HCT116 (cell line): ENCODE data around the gene ACSF2. TPM values are rescaled to one million over a fixed set of nuclear protein-coding genes. Genes with fewer than 3 reads are reported as not detected.

Experiments
- ATAC-seq: fragments of 200-7000 bp; cut with Tn5 transposase; 2 replicates; pipeline ENCODE4 v1.9.1; 2020; ENCODE audit warnings: mild to moderate bottlenecking, moderate library complexity
- BruUV-seq: library from RNA; stranded (reverse); fragments of 400-500 nt; replicated peaks from 2 replicates; lab custom pipeline; 2021; lab: Mats Ljungman, UMichigan
- CTCF ChIA-PET: fragments of 300-600 bp; sonication (Branson Sonifier 250); formaldehyde crosslinking; loops from one replicate; lab custom pipeline; 2021; ENCODE audit warnings: antibody characterized with exemption; lab: Charles Lee
- POLR2A ChIA-PET: fragments of 300-600, 350-600 bp; sonication (Branson Sonifier 250); formaldehyde crosslinking; loops from one replicate; lab custom pipeline; 2021; ENCODE audit warnings: antibody characterized with exemption; lab: Charles Lee
- RAD21 ChIA-PET, 2 experiments: fragments of 300-600 bp; sonication (Branson Sonifier 250); formaldehyde crosslinking; loops; one replicate each; lab custom pipeline; 2023; ENCODE audit warnings: low total read pairs in 2 of 2; ENCODE audit not compliant: uncharacterized antibody in 2 of 2, unreplicated experiment in 2 of 2, low non-redundant PET in 1 of 2; lab: Charles Lee
- DNase-seq: peaks from one replicate; pipeline ENCODE4 v3.0.0-alpha.2; 2010; ENCODE audit warnings: low read depth, low spot score
- H2AFZ ChIP-seq: fragments of 200-600 bp; shearing (Covaris generic), sonication (generic); 2 replicates; pipeline ENCODE4 v1.6.1; 2017; ENCODE audit warnings: low read depth, mixed run types, mixed read lengths, antibody characterized with exemption, low read length; ENCODE audit not compliant: poor library complexity, severe bottlenecking
- H3K27ac ChIP-seq: 2 replicates; pipeline ENCODE4 v1.5.1; 2012; ENCODE audit warnings: low read depth, low read length
- H3K27me3 ChIP-seq: fragments of 200-600 bp; sonication (generic); 2 replicates; pipeline ENCODE4 v1.6.1; 2016; ENCODE audit warnings: mixed run types, low read length, mixed read lengths; ENCODE audit not compliant: insufficient read depth
- H3K36me3 ChIP-seq, 2 experiments: fragments of 200-500 bp in 1 of 2; fragments of 200-600 bp in 1 of 2; sonication (Bioruptor generic) in 1 of 2; sonication (generic) in 1 of 2; 2 replicates each; pipeline versions ENCODE4 v1.5.1 to v1.6.1; 2014 to 2016; ENCODE audit warnings: low read length in 2 of 2, inconsistent platforms in 1 of 2, mixed read lengths in 1 of 2, mixed run types in 1 of 2; ENCODE audit not compliant: insufficient read depth in 2 of 2, control insufficient read depth in 1 of 2
- H3K4me1 ChIP-seq, 2 experiments: fragments of 200-600 bp in 1 of 2; sonication (generic) in 1 of 2; 2 replicates each; pipeline versions ENCODE4 v1.5.1 to v1.6.1; 2012 to 2017; ENCODE audit warnings: low read length in 2 of 2, inconsistent platforms in 1 of 2, mild to moderate bottlenecking in 1 of 2, mixed read lengths in 1 of 2, mixed run types in 1 of 2, moderate library complexity in 1 of 2; ENCODE audit not compliant: insufficient read depth in 2 of 2, control insufficient read depth in 1 of 2
- H3K4me2 ChIP-seq: fragments of 200-600 bp; sonication (generic); 2 replicates; pipeline ENCODE4 v1.6.1; 2017; ENCODE audit warnings: mixed run types, low read length, mixed read lengths
- H3K4me3 ChIP-seq, 2 experiments: fragments of 200-600 bp in 1 of 2; sonication (generic) in 1 of 2; replicated peaks in 1 of 2; 2 replicates each; pipeline ENCODE4 v1.5.1; 2011 to 2016; ENCODE audit warnings: low read length in 2 of 2, control low read depth in 1 of 2, low read depth in 1 of 2, mild to moderate bottlenecking in 1 of 2, mixed read lengths in 1 of 2, mixed run types in 1 of 2
- H3K79me2 ChIP-seq: fragments of 200-600 bp; sonication (generic); 2 replicates; pipeline ENCODE4 v1.6.1; 2017; ENCODE audit warnings: mild to moderate bottlenecking, mixed run types, low read length, moderate library complexity, mixed read lengths; ENCODE audit not compliant: insufficient read depth
- H3K9ac ChIP-seq: fragments of 200-600 bp; sonication (generic); 2 replicates; pipeline ENCODE4 v1.6.1; 2016; ENCODE audit warnings: low read length, mixed read lengths
- H3K9me2 ChIP-seq: fragments of 200-600 bp; sonication (generic), shearing (Covaris generic); 2 replicates; pipeline ENCODE4 v1.6.1; 2017; ENCODE audit warnings: mixed run types, mild to moderate bottlenecking, moderate library complexity; ENCODE audit not compliant: insufficient read depth
- H3K9me3 ChIP-seq, 2 experiments: fragments of 200-500 bp in 1 of 2; fragments of 200-600 bp in 1 of 2; sonication (Bioruptor generic) in 1 of 2; sonication (generic) in 1 of 2; 2 replicates each; pipeline ENCODE4 v1.6.1; 2014 to 2017; ENCODE audit warnings: low read length in 2 of 2, mixed read lengths in 2 of 2, inconsistent platforms in 1 of 2, low read depth in 1 of 2, mild to moderate bottlenecking in 1 of 2, mixed run types in 1 of 2, moderate library complexity in 1 of 2; ENCODE audit not compliant: control insufficient read depth in 1 of 2, insufficient read depth in 1 of 2
- H4K20me1 ChIP-seq: fragments of 200-600 bp; sonication (generic), shearing (Covaris generic); 2 replicates; pipeline ENCODE4 v1.6.1; 2017; ENCODE audit warnings: mixed run types, mild to moderate bottlenecking, moderate library complexity; ENCODE audit not compliant: insufficient read depth
- CBX3 ChIP-seq: IDR thresholded peaks from 2 replicates; pipeline ENCODE4 v1.6.1; 2012; ENCODE audit warnings: low read depth
- EGR1 ChIP-seq: IDR thresholded peaks from 2 replicates; pipeline ENCODE4 v1.6.1; 2012; ENCODE audit warnings: low read depth
- EZH2 ChIP-seq: fragments of 200-600 bp; sonication (generic); IDR thresholded peaks from 2 replicates; pipeline ENCODE4 v1.6.1; 2017; ENCODE audit warnings: antibody characterized with exemption, mixed run types
- FOSL1 ChIP-seq: IDR thresholded peaks from 2 replicates; pipeline ENCODE4 v1.6.1; 2012; ENCODE audit warnings: low read depth
- POLR2A ChIP-seq: IDR thresholded peaks from 2 replicates; pipeline ENCODE4 v1.7.0; 2011; ENCODE audit warnings: borderline replicate concordance; ENCODE audit not compliant: insufficient read depth, insufficient read length; ENCODE audit errors: extremely low read depth
- RAD21 ChIP-seq: IDR thresholded peaks from 2 replicates; pipeline ENCODE4 v1.6.1; 2012; ENCODE audit warnings: low read depth, mild to moderate bottlenecking
- TCF7L2 ChIP-seq: IDR thresholded peaks from 2 replicates; pipeline ENCODE4 v1.7.0; 2011; ENCODE audit warnings: borderline replicate concordance, inconsistent platforms; ENCODE audit not compliant: insufficient read depth, insufficient read length; ENCODE audit errors: extremely low read depth
- YY1 ChIP-seq: IDR thresholded peaks from 2 replicates; pipeline ENCODE4 v1.6.1; 2011; ENCODE audit warnings: low read length, low read depth, moderate library complexity, mild to moderate bottlenecking; ENCODE audit not compliant: insufficient replicate concordance; ENCODE audit errors: extremely low read depth
- intact Hi-C: fragments of 100-400 bp; cut with micrococcal nuclease; formaldehyde crosslinking; loops from 2 replicates; pipeline ENCODE4 v1.10.0; 2022
- total RNA-seq: library from RNA; stranded (reverse); gene quantifications from one replicate; pipeline ENCODE4 v1.2.1, GENCODE V29; 2021; ENCODE audit not compliant: unreplicated experiment
- TF ChIP-seq, protein P1 (sequence below), 3 experiments: fragments of 200-600 bp in 1 of 3; sonication (generic) in 1 of 3; IDR thresholded peaks in 2 of 3; conservative IDR thresholded peaks in 1 of 3; 2 replicates each; pipeline ENCODE4 v1.5.1; 2012 to 2017; ENCODE audit warnings: low read depth in 2 of 3, low read length in 2 of 3, antibody characterized with exemption in 1 of 3, borderline replicate concordance in 1 of 3, control low read depth in 1 of 3, mild to moderate bottlenecking in 1 of 3, mixed read lengths in 1 of 3, mixed run types in 1 of 3, moderate library complexity in 1 of 3; ENCODE audit not compliant: insufficient read depth in 1 of 3
- TF ChIP-seq, protein P2 (sequence below): IDR thresholded peaks from 2 replicates; pipeline ENCODE4 v1.6.1; 2011; ENCODE audit warnings: mild to moderate bottlenecking, low read length, moderate library complexity; ENCODE audit not compliant: insufficient replicate concordance; ENCODE audit errors: extremely low read depth
- TF ChIP-seq, protein P3 (sequence below): IDR thresholded peaks from 2 replicates; pipeline ENCODE4 v1.6.1; 2012
- TF ChIP-seq, protein P4 (sequence below): IDR thresholded peaks from 2 replicates; pipeline ENCODE4 v1.6.1; 2012

ACSF2 gene
- total RNA-seq, 1 experiment from 2014 or later, result 52.4 TPM

DNA sequence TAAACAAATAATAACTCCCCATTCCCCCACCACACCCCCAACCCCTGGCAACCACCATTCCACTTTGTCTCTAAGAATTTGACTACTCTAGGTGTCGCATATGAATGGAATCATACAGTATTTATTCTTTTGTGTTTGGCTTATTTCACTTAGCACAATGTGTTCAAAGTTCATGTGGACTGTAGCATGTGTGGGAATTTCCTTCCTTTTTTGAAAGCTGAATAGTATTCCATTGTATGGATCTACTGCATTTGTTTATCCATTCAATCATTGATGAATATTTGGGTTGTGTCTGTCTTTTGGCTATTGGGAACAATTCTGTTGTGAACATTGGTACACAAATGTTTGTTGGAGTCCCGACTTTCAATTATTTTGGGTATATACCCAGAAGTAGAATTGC lies 3.3 kb upstream of the ACSF2 start:
- Histone ChIP-seq H3K36me3 (no peaks in the 10 kb centered on the region; a peak in 1 of 4 replicates), H3K4me1 (peaks cover 30 to 47% of the 10 kb centered on the region in 2 experiments), H3K27me3 (no peaks in the 10 kb centered on the region), H3K9ac (no peak overlapping the region), H3K4me2 (no peak overlapping the region), H3K9me3 (no peaks in the 10 kb centered on the region), H3K27ac (no peak overlapping the region), H3K9me2 (no peaks in the 10 kb centered on the region), H2AFZ (no peak overlapping the region), H3K79me2 (0 out of 2 replicates have a peak, but pooled peaks cover 7% of the 10 kb centered on the region), H3K4me3 (no peak overlapping the region), H4K20me1 (no peaks in the 10 kb centered on the region)
- RAD21 ChIA-PET, result no interaction called here
- intact Hi-C loops, result no loop called here
- ATAC-seq (no peak), DNase-seq (no peak)
- CTCF ChIA-PET, result no interaction called here
- TF ChIP-seq, protein P1, sequence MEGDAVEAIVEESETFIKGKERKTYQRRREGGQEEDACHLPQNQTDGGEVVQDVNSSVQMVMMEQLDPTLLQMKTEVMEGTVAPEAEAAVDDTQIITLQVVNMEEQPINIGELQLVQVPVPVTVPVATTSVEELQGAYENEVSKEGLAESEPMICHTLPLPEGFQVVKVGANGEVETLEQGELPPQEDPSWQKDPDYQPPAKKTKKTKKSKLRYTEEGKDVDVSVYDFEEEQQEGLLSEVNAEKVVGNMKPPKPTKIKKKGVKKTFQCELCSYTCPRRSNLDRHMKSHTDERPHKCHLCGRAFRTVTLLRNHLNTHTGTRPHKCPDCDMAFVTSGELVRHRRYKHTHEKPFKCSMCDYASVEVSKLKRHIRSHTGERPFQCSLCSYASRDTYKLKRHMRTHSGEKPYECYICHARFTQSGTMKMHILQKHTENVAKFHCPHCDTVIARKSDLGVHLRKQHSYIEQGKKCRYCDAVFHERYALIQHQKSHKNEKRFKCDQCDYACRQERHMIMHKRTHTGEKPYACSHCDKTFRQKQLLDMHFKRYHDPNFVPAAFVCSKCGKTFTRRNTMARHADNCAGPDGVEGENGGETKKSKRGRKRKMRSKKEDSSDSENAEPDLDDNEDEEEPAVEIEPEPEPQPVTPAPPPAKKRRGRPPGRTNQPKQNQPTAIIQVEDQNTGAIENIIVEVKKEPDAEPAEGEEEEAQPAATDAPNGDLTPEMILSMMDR (IDR thresholded peaks at IDR 0.05 in 2 of 3, conservative IDR thresholded peaks at IDR 0.05 in 1 of 3; ENCODE audit: borderline replicate concordance in 1 of 3, insufficient read depth in 1 of 3, low read depth in 2 of 3, low read length in 2 of 3), result no peak
- no peak for TF ChIP-seq RAD21
- no peak for TF ChIP-seq EGR1
- TF ChIP-seq, protein P2, sequence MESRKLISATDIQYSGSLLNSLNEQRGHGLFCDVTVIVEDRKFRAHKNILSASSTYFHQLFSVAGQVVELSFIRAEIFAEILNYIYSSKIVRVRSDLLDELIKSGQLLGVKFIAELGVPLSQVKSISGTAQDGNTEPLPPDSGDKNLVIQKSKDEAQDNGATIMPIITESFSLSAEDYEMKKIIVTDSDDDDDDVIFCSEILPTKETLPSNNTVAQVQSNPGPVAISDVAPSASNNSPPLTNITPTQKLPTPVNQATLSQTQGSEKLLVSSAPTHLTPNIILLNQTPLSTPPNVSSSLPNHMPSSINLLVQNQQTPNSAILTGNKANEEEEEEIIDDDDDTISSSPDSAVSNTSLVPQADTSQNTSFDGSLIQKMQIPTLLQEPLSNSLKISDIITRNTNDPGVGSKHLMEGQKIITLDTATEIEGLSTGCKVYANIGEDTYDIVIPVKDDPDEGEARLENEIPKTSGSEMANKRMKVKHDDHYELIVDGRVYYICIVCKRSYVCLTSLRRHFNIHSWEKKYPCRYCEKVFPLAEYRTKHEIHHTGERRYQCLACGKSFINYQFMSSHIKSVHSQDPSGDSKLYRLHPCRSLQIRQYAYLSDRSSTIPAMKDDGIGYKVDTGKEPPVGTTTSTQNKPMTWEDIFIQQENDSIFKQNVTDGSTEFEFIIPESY, result no peak
- no peak for TF ChIP-seq FOSL1
- no peak for TF ChIP-seq TCF7L2
- no peak for TF ChIP-seq POLR2A
- TF ChIP-seq CBX3, result no peak
- no peak for TF ChIP-seq YY1
- no peak for TF ChIP-seq EZH2
- TF ChIP-seq, protein P3, sequence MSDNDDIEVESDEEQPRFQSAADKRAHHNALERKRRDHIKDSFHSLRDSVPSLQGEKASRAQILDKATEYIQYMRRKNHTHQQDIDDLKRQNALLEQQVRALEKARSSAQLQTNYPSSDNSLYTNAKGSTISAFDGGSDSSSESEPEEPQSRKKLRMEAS, result no peak
- TF ChIP-seq, protein P4, sequence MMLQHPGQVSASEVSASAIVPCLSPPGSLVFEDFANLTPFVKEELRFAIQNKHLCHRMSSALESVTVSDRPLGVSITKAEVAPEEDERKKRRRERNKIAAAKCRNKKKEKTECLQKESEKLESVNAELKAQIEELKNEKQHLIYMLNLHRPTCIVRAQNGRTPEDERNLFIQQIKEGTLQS, result no peak
- BruUV-seq, result no TSS peak
- POLR2A ChIA-PET, result interaction anchor here (1.1 kb wide), 1 partner anchor 32 kb away, joined by 3 read pairs; no protein-coding TSS in a partner anchor
